ENCODE results near the gene ADGRG6. TPM values are rescaled to one million over a fixed set of nuclear protein-coding genes. Genes with fewer than 3 reads are reported as not detected.

ADGRG6 gene
- total RNA-seq, 4 donors from 2014 or later: 15.7 to 43.3 (median 32.2) TPM

DNA sequence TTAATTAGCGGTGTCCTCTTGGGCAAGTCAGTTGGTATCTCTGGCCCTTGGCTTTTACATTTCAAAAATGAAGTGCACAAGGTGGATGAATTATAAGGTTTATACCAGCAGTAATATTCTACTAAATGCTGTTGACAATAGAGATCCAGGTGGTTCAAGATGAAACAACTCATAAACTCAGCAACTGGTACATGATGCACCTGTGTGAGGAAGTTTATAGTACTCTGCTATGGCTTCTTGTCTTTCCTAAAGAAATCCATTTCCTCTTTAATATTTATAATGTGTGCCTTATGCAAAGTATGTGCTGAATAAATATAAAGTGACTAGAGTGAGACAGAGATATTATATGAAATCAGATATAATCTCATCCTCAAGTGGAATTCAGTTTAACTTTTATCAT lies 48.5 kb downstream of the ADGRG6 start:
- no peaks in the 10 kb centered on the region for H3K4me1 ChIP-seq
- no peak overlapping the region for H3K27ac ChIP-seq
- no peak overlapping the region for H3K4me3 ChIP-seq
- H3K9me3 ChIP-seq: no peaks in the 10 kb centered on the region
- no peak for DNase-seq
- TF ChIP-seq CTCF (IDR thresholded peaks at IDR 0.05): no peak
- no peak for TF ChIP-seq POLR2A (IDR thresholded peaks at IDR 0.05)
- no peaks in the 10 kb centered on the region for H3K27me3 ChIP-seq
- no peaks in the 10 kb centered on the region for H3K36me3 ChIP-seq

- Histone ChIP-seq H3K36me3 (no peaks in the 10 kb centered on the region), H3K27ac (no peak overlapping the region), H3K4me3 (no peak overlapping the region), H3K4me1 (no peaks in the 10 kb centered on the region), H3K27me3 (no peaks in the 10 kb centered on the region), H3K9me3 (no peaks in the 10 kb centered on the region)
- no peak for TF ChIP-seq CTCF (IDR thresholded peaks at IDR 0.05)
- DNase-seq: no peak
These were observed 51.9 kb downstream of the ADGRG6 start for GRCh38 chr6:142353690-142354089.

DNA sequence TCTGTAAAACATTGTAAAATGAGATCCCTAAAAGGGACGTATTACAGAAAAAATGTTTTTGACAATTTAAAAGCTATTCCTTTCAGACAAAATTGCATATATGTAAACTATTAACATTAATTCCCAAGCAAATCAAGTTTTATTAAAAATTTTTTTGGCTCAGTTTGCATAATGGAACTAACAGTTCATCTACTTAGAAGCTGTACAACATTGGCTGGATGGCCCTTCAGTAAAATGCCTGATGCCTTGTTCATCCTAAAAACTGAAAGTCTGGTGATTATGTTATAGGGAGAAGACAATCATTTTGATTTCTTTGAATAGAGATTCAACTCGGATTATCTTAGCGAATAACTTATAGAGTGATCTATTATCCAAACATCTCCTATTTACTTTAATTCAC lies 52.8 kb downstream of the ADGRG6 start:
- Histone ChIP-seq H3K9me3 (no peaks in the 10 kb centered on the region), H3K4me3 (no peak overlapping the region), H3K36me3 (no peaks in the 10 kb centered on the region), H3K27me3 (no peaks in the 10 kb centered on the region), H3K27ac (no peak overlapping the region), H3K4me1 (no peaks in the 10 kb centered on the region)
- TF ChIP-seq CTCF (IDR thresholded peaks at IDR 0.05) (no peak), POLR2A (IDR thresholded peaks at IDR 0.05) (no peak)
- DNase-seq: no peak

GRCh38 chr6:142355520-142356174 lies 53.8 kb downstream of the ADGRG6 start:
- no peaks in the 10 kb centered on the region for H3K9me3 ChIP-seq
- TF ChIP-seq POLR2A (IDR thresholded peaks at IDR 0.05): no peak
- no peak for TF ChIP-seq CTCF (IDR thresholded peaks at IDR 0.05)
- H3K36me3 ChIP-seq: no peaks in the 10 kb centered on the region
- H3K4me1 ChIP-seq: no peaks in the 10 kb centered on the region
- no peak overlapping the region for H3K27ac ChIP-seq
- DNase-seq: no peak
- no peaks in the 10 kb centered on the region for H3K27me3 ChIP-seq
- no peak overlapping the region for H3K4me3 ChIP-seq

DNA sequence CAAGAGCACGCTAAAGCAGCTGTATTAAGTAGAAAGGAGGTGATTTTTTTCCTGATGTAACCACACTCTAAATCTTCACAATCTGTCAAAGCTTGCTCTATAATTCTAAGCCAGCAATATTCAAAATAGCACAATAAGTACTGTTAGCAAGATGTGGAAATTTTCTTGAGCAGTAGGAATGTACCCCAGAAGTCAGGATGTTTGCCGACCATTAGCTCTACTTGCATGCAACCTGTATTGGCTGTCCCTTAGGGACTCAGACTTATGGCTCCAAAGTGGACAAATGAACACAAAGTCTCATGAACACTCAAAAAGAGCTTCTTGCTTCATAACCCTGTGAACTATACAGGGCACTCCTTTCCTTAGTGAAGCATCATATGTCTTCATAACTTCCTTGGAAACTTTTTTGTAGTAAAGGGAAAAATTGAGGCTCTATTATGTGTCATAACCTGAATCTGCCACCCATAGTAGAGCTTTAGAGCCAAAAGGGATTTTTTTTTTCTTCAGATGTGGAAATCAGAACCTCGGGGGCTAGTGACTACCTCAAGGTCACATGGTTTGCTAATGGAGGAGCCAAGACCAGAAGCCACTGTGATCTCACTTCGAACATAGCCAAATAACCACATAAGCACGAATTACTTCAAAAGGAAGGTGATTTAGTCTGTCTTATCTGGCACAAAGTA lies 54.5 kb downstream of the ADGRG6 start:
- Histone ChIP-seq H3K4me1 (no peaks in the 10 kb centered on the region), H3K4me3 (no peak overlapping the region), H3K9me3 (no peaks in the 10 kb centered on the region), H3K27ac (no peak overlapping the region), H3K36me3 (no peaks in the 10 kb centered on the region), H3K27me3 (no peaks in the 10 kb centered on the region)
- no peak for TF ChIP-seq POLR2A (IDR thresholded peaks at IDR 0.05)
- no peak for TF ChIP-seq CTCF (IDR thresholded peaks at IDR 0.05)
- no peak for DNase-seq

All from Peyer's patch (tissue), 4 donors.